CD4-positive, alpha-beta T cell treated with Interleukin-10 for 1 hour (primary cell): ENCODE measurements around the gene IGFBP3.

ENCODE experiments used
- DNase-seq: peaks from one replicate; pipeline ENCODE4 v3.0.0-alpha.2; 2020

The IGFBP3 gene

DNA sequence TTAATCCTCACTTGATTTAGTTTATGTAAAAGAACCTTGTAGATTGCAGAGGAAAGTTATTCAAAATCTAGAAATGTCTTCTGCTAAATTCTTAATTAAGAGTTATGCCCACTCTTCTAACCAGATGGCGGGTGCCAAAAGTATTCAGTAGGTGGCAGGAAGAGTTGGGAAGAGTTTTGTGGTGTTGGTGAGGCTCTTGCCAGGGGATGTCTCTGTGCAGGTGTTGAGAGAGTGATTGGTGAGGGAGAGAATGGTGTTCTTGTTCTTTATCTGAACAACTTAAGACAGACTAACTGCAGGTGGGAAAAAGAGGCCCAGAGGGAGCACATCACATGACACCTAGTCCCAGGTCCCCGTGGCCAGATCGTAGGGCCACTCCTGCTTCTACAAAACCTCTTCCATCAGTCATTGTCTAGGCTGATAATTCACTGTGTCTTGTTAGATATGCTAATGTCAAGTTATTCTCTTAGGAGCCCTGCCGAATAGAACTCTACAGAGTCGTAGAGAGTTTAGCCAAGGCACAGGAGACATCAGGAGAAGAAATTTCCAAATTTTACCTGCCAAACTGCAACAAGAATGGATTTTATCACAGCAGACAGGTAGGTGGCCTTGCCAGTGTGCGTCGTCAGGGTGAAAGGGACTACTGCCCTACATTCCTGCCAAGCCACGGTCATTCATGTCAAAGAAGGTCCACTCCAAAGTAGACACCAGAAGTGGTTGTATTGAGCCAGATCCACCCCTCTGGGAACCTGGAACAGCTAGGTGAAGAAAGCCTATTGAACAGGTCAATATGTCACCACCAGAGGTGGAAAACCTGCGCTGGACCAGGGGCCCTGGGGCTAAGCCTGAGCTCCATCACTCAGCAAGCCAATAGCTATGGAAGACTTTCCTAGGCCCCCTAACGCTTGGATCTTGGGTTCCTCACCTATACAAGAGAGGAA lies 29.3 kb downstream of the IGFBP3 start:
- DNase-seq, result no peak

DNA sequence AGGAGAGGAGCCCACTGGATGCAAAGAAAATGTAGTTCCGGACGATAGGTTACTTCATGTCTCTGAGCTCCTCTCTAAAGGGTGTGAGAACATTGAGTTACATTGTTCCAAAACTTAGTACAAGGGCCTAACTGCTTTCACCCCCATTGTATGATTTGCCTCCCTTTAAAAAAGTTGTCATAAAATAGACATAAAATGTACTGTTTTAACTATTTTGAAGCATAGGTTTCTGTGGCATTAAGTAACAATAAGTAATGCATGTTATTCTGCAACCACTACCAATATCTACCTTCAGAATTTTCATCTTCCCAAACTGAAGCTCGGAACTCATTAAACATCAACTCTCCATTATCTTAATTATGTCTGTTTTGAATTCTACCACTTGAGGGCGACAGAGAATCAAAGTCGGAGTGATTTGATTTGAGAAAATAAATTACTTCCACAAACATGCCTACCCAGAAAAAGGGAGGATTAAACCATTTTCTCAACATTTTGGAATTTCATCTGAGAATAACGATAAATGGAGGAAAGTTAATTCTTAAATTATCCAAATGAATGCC lies 30.1 kb downstream of the IGFBP3 start:
- DNase-seq, result peak; percentile 34

DNA sequence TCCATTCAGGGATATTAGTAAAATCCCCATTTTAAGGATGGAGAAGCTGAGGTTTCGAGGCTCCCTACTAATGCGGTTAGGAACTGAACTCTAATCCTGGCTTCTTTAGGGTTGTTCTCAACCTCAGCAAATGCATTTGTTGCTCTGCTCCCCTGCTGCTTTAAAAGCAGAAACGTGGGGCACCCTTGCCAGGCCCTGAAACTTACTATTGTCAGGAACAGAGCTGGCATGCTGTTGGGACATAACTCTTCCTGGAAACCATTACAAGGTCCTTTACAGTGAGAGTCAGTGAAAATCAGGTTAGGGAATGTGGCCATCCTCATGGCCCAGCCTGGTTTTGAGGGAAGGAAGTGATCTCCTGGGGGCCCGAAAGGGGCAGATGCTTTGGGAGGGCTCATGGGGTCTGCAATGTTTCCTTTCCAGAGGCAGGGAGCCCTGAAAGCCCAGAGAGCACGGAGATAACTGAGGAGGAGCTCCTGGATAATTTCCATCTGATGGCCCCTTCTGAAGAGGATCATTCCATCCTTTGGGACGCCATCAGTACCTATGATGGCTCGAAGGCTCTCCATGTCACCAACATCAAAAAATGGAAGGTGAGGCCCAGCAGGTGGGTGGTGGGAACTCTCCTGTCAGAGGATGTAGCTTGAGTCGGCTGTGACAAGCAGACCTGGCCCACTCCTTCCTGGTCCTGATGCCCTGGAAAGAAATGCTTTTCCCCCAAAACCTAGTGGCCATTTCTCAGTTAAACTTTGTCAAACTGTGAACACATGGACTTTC lies 30.8 kb downstream of the IGFBP3 start:
- DNase-seq, result no peak

DNA sequence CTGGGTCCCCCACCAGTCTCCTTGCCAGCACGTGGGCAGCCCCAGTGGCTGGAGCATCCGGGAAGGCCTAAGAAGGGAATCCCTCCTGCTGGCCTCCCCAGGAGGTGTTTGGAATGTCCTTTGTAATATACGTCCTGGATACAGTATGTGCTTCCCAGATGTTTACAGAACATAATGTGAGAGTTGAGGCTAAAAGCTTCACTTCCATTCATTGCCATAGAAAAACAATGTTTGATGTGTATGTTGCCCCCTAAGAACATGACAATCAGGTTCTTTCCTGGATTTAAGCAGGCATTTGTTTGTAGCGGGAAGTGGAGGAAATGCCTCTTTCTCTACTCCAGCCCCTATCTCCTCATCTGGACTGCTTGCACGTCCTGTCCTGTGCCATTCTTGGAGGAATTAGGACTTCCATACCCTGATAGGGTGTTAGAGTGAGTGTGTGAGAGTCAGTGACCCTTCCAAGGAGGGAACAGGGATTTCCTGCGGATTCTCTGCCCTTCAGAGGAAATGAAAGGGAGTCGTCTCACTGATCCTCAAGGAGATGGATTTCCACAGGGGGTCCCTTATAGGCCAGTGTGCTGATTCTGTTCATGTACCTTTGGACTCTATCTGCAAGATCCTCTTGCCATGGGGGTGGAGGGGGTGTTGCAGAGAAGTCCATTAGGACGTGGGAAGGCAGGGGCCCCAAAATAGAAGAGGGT lies 31.6 kb downstream of the IGFBP3 start:
- DNase-seq, result no peak

DNA sequence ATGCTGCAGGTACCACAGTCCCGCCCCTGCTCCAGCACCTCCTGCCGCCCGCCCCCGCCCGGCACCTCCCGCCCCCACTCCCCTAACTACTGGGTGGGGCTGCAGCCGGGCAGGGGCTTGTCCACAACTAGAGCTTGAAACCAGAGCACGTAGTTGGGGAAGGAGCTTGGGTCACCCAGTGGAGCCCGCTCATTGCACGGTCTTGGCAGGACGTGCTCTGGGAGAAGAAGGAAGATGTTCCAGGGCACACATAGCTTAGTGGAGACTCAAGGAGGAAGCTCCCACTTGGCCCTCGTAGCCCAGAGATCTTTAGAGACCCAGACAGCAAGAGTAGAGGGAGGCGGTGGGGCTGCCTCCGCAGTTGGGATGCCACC lies 32.1 kb downstream of the IGFBP3 start:
- no peak for DNase-seq

DNA sequence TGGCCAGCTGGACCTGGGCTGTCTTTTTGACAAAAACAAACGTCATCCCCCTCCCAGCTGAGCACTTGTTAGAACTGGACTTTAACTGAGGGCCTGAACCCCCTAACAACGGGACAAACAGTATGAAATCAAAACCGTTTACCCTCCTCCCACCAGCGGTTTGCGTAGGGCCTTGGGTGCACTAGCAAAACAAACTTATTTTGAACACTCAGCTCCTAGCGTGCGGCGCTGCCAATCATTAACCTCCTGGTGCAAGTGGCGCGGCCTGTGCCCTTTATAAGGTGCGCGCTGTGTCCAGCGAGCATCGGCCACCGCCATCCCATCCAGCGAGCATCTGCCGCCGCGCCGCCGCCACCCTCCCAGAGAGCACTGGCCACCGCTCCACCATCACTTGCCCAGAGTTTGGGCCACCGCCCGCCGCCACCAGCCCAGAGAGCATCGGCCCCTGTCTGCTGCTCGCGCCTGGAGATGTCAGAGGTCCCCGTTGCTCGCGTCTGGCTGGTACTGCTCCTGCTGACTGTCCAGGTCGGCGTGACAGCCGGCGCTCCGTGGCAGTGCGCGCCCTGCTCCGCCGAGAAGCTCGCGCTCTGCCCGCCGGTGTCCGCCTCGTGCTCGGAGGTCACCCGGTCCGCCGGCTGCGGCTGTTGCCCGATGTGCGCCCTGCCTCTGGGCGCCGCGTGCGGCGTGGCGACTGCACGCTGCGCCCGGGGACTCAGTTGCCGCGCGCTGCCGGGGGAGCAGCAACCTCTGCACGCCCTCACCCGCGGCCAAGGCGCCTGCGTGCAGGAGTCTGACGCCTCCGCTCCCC lies 32.7 kb downstream of the IGFBP3 start, which contains the start of gene IGFBP1:
IGFBP1 (plus strand) TSS at position 304 of the 808 bp plus-strand sequence; CDS start at position 469, 165 bp downstream.
- DNase-seq, result no peak

DNA sequence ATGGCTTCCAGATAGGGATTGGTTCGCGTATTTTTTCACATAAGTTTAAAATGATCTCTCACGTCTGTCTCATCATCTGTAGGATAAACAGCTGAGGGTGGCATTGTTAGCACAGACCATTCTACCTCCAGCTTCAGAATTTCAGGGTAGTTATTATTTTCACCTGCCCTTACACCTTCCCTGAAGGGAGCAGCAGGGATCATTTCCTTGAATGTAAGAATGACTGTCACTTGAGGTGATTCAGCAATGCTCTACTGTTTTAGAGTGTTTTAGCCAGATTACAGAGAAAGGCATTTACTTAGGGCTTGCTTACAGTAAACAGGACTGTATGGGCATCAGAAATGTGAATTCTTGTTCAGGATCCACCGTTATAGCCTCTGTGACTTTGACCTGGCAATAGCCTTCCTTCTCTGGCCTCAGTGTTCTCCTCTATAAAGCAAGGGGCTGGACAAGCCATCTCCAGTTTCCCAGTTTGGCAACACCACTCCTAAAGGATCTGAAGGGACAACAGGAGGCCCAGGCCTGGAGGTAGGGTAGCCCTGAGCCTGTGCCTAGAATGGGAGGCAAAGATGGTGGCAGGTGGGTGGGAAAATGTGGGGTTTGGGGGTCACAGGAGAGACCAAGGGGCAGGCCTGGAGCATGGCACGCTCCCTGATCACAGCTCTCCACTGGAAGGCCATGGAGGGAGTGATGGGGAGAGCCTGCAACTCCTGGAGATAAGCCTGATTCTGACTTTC lies 34.0 kb downstream of the IGFBP3 start:
- no peak for DNase-seq

DNA sequence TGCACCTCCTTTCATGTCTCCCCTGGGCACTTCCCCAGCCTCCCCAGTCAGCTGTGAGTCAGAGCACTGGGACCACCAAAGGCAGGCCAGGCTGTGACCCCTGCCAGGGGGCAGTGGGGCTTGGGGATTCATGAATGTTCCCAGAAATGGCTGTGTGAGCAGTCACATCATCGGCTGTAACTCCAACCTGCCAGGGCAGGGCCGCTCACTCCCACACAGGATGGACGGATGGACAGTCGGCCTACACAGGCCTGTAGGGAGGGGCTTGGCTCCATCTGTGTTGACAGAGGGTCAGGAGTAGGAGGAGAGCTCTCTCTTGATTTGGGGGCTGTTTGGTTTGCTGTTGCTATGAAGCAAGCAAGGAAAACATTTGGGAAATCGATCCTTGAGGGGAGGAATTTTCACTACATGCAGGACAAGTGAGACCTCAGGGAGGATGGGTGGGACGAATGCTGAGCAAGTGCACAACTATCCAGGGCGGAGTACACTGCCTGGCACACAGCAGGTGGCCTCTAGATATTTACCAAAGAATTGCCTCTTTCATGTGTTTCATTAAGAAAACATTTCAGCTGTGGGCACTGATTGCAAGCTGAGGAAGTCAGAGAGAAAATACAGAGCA lies 35.7 kb downstream of the IGFBP3 start:
- no peak for DNase-seq

DNA sequence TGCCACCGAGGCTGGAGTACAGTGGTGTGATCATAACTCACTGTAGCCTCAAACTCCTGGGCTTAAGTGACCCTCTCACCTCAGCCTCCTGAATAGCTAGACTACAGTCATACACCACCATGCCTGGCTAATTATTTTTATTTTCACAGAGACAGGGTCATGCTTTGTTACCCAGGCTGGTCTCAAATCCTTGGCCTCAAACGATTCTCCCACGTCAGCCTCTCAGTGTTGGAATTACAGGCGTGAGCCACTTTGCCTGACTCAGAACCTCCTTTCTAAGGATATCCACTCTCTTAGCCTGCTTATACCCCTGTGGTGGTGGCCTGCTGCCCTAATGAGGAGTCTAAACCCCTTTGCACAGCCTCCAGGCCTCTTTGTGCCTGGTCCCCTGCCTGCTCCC lies 36.9 kb downstream of the IGFBP3 start:
- DNase-seq, result no peak

DNA sequence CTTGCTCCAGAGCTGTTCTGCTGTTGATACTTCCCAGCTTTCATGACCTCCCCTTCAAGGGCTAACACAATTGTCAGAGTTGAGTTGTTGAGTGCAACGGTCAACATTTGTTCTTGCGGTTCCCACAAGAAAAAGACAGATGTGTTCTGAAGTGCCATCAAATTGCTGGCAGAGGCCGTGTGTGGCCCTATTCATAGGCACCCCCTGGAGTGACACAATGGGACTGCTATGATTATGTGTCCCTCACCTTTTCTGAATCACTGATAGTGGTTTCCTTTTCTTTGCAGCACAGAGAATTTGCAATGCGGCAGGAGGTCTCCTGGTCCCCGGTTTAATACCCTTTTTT lies 38.6 kb downstream of the IGFBP3 start:
- no peak for DNase-seq

DNA sequence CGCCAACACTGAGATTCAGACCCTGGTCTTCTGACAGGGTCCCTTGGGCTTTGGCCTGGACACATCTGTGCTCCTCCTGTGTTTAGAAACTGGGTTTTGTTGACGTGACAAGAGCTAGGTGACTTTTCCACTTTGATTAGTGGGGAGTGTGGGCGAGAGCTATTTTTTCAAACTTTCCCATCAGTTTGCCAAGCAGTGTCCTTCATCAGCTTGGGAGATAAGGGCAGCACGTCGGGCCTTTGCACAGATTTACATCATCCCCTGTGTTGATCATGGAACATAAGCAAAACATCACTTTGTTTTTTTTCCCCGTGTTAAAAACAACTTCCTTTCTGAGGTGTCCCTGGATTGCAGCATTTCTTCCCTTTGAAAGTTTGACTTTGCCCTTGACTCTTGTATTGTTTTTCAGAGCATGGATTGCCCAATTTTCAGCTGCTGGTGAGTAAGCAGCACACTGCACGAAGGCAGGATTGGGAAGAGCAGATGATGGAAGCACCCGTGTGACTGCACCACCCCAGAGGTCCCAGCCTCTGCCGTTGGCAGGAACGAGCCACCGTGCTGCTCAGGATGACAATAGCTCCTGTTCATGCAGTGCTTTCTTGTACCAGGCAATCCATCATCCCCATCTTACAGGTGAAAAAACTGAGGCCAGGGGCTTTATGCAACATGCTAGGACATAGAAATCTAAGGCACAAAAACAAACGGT lies 39.2 kb downstream of the IGFBP3 start:
- DNase-seq, result no peak

DNA sequence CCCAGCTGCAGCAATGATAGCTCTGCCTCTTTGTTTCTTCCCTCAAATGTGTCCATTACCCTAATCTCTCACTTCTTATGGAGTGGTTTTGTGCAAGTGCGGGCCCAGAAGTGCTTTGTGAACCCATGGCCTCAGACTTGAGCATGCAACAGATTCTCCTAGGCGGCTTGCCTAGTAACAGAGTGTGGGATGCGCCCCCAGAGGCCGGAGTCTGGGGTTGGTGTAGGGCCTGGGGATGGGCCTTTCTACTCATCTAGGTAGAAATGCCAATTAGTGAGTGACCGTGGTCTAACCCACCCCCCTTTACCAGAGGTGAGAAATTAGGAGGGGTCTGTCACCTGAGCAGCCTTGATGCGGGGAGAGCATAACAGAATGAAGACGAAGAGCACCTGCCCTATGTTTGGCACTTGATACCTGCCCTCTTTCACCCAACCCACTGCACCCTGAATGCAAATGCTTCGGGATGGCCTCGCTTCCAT lies 39.8 kb downstream of the IGFBP3 start:
- DNase-seq, result no peak

DNA sequence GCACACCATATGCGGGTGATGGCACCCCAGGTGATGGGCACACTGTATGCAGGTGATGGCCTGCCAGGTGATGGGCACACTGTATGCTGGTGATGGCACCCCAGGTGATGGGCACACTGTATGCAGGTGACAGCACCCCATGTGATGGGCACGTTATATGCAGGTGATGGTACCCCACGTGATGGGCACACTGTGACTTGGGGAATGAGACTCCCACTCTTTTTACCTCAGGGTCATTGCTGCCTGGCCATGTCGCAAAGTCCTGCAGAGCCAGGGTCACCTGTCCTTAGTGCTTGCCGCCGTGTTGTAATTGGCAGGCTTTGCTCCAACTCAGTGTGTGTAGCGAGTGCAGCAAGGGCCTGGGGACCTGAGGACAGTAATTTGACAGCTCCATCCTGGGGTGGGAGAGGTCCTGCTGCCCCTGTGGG lies 40.6 kb downstream of the IGFBP3 start:
- DNase-seq, result no peak

DNA sequence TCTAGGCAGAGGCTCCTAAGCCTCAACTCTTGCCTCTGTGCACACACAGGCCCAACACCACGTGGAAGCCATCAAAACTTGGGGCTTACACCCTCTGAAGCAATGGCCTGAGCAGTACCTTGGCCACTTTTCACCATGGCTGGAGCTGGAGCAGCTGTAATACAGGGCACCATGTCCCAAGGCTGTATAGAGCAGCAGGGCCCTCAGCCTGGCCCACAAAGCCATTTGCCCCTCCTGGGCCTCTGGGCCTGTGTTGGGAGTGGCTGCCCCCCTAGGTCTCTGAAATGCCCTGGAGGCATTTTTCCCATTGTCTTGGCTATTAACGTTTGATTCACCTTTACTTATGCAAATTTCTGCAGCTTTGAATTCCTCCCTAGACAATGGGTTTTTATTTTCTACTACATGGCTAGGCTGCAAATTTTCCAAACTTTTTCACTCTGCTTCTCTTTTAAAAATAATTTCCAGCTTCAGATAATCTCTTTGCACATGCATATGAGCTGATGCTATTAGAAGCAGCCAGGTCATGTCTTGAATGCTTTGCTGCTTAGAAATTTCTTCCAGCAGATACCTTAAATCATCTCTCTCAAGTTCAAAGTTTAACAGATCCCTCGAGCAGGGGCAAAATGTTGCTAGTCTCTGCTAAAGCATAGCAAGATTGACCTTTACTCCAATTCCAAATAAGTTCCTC lies 42.5 kb downstream of the IGFBP3 start:
- no peak for DNase-seq

DNA sequence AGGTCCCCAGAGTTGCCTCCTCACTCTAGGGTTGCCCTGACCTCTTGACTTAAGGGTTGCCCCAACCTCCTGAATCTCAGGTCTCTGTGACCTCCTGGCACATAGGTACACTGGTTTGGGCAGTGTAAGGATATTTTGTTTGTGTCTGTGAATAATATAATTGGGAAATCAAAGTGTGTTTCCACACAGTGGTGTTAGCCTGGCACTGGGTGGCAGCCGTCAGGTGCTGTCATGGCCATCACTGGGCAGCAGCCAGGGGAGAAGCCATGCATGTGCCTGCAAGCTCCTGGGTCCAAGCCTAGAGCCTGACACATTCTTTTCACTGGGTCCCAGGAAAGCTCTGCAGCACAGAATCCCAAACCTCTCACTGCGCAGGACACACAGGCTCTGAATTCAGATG lies 44.6 kb downstream of the IGFBP3 start:
- no peak for DNase-seq

DNA sequence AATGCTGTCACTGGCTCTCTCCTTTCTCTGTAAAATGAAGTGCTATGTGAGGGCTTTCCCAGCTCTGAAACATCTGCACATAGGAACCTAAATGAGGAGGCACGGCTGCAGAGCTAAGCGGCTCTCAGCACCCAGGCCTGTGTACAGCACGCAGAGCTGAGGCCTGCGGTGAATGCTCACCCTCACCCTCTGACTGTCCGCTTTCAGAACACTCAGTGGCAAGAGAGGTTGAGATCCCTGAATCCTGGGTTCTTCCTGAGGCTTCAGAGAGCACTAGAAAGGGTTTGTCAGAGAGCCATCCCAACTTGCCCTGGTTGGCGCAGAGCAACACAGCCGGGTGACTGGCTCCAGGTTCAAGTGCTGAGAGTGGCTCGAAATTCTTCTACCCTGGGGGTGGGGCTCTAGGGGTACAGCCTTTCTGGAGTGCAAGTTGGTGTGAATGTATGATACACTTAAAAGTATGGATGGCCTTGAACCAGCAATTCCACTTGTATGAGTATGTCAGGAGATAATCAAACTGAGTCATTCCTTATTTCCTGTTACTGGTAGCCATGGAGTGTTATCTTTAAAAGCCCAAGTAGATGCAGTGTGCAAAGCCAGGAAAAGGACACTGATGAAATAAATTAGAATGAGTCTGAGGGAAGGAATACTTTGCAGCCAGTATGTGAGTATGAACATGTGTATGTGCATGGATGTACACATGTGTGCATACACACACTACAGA lies 46.5 kb downstream of the IGFBP3 start:
- no peak for DNase-seq

DNA sequence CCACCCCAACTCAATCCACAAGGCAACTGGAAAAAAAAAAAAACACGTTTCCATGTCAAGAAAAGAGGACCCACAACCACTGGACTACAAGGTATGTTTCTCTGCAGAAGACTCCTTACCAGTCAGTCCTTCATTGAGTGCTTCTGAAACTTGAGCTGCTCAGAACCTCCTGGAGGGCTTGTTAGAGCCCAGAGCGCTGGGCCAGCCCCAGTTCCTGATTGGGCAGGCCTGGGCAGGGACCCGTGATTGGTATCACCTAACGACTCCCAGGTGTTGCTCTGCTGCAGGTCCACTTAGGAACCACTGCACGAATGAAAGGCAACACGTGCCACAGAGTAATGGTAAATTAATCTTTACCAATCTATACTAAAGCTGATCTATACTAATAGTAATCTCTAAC lies 47.7 kb downstream of the IGFBP3 start:
- no peak for DNase-seq

DNA sequence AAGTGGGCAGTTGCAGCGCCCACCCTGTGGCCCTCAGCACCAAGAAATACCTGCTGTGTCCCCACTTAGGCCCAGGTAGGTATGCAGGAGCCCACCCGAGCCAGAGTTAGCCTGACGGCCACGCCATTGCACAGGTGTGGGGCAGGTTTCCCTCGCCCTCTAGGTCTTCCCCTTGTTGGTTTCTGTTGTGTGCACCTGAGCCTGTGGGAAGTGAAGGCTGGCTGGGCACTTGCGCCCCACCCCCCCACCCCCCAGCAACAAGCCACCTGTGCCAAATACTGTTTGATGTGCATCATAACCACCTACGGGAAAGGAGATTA lies 48.1 kb downstream of the IGFBP3 start, which contains the start of gene CCDC201:
CCDC201 (minus strand) TSS at position 48 of the 320 bp plus-strand sequence. CDS start 75 bp downstream, outside the sequence.
- no peak for DNase-seq
